ENCODE results near the gene SBF1. TPM values are rescaled to one million over a fixed set of nuclear protein-coding genes. Genes with fewer than 3 reads are reported as not detected.

Gene SBF1
- total and polyA plus RNA-seq, 7 donors = 13.8 to 67.3 (median 23.2) TPM

- H3K4me3 ChIP-seq = no peak overlapping the region
- H3K27ac ChIP-seq = no peak overlapping the region
- intact Hi-C loops (cut with DNase I) = no loop called here
- no peaks in the 10 kb centered on the region for H3K9me3 ChIP-seq
- H3K36me3 ChIP-seq = no peaks in the 10 kb centered on the region
- no peaks in the 10 kb centered on the region for H3K4me1 ChIP-seq
- H3K27me3 ChIP-seq = peaks cover 6 to 39% (median 17%) of the 10 kb centered on the region in 3 donors
- no peak for DNase-seq
- TF ChIP-seq POLR2AphosphoS5 (IDR thresholded peaks at IDR 0.05) (no peak), EP300 (IDR thresholded peaks at IDR 0.05) (no peak), POLR2A (IDR thresholded peaks at IDR 0.05) (no peak), CTCF (IDR thresholded peaks at IDR 0.05) (no peak)
- 81 to 86% methylated on average over 18 of the region's 18 CpGs for WGBS, 2 donors
Observed at GRCh38 chr22:50488006-50488677, 13.3 kb upstream of the SBF1 start.

- TF ChIP-seq EP300 (IDR thresholded peaks at IDR 0.05) (no peak), CTCF (IDR thresholded peaks at IDR 0.05) (no peak), POLR2A (IDR thresholded peaks at IDR 0.05) (no peak), POLR2AphosphoS5 (IDR thresholded peaks at IDR 0.05) (no peak)
- WGBS, 2 donors = 86% methylated on average over 23 of the region's 23 CpGs
- Histone ChIP-seq H3K4me1 (no peaks in the 10 kb centered on the region), H3K36me3 (no peaks in the 10 kb centered on the region), H3K27ac (no peak overlapping the region), H3K4me3 (no peak overlapping the region), H3K9me3 (no peaks in the 10 kb centered on the region), H3K27me3 (peaks cover 10 to 46% (median 24%) of the 10 kb centered on the region in 3 donors)
- no peak for DNase-seq
- intact Hi-C loops (cut with DNase I) = no loop called here
Observed at GRCh38 chr22:50487290-50488005, 12.6 kb upstream of the SBF1 start.

DNA sequence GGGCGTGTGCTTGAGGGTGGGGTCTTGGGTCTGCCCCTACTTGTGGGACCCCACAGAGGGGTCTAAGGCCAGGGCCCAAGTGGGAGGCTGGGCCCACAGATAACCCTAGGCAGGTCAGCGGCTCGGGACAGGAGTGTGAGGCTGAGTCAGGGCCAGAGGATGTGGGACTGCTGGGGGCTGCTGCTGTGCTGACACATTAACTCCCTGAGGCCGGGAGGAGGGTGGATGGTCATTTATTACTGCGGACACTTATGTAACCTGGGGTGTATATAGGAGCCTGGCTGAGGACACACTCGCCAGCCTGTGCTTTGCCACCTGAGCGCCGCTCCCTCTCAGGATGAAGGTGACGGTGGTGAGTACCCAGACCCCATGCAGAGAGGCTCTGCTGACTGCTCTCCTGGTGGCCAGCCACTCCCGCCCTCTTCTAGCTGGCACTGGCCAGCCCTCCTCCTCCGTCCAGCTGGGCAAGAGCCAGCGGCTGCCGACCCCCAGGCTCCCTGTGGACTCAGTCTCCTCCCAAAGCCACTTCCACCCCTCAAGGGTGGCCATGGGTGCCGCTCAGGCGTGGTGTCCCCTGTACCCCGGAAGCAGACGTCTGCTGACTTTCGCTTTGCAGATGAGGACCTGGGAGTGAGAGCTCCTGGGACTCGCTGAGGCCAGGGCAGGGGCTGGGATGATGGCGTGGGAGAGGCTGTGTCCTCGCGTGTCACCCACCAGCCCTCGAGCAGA, 11.9 kb upstream of the SBF1 start, which contains the start of gene MIOX:
MIOX (plus strand) TSS at position 299 of the 729 bp plus-strand sequence; CDS start at position 338, 39 bp downstream.
- no peak for TF ChIP-seq EP300 (IDR thresholded peaks at IDR 0.05)
- TF ChIP-seq CTCF (IDR thresholded peaks at IDR 0.05) = no peak
- no peak for TF ChIP-seq POLR2AphosphoS5 (IDR thresholded peaks at IDR 0.05)
- TF ChIP-seq POLR2A (IDR thresholded peaks at IDR 0.05) = no peak
- intact Hi-C loops (cut with DNase I) = no loop called here
- Histone ChIP-seq H3K27ac (no peak within 1 kb of the TSS), H3K4me1 (peaks cover 0 to 7% (median 3%) of the 10 kb centered on the region in 4 donors), H3K9me3 (no peaks in the 10 kb centered on the region), H3K4me3 (no peak within 1 kb of the TSS), H3K36me3 (no peaks in the 10 kb centered on the region), H3K27me3 (peaks cover 17 to 53% (median 31%) of the 10 kb centered on the region in 3 donors)
- no peak for DNase-seq
- 81 to 84% methylated on average over 23 of the region's 23 CpGs for WGBS, 2 donors

- no peak for DNase-seq
- Histone ChIP-seq H3K9me3 (no peaks in the 10 kb centered on the region), H3K27ac (no peak overlapping the region), H3K27me3 (peaks cover 30 to 66% (median 43%) of the 10 kb centered on the region in 3 donors), H3K4me3 (no peak overlapping the region), H3K4me1 (peaks cover 0 to 16% (median 7%) of the 10 kb centered on the region in 4 donors), H3K36me3 (no peaks in the 10 kb centered on the region)
- 55 to 73% methylated on average over 29 of the region's 29 CpGs for WGBS, 2 donors
- intact Hi-C loops (cut with DNase I) = no loop called here
- TF ChIP-seq POLR2AphosphoS5 (IDR thresholded peaks at IDR 0.05) = no peak
- TF ChIP-seq EP300 (IDR thresholded peaks at IDR 0.05) = no peak
- no peak for TF ChIP-seq CTCF (IDR thresholded peaks at IDR 0.05)
- no peak for TF ChIP-seq POLR2A (IDR thresholded peaks at IDR 0.05)
Observed at GRCh38 chr22:50485221-50486131, 10.6 kb upstream of the SBF1 start.

All from sigmoid colon (tissue), 7 donors.